ENCODE measurements around the gene DENND4A.
"Not testable (repeated sequence)": the region's sequence is repeated elsewhere in the genome, so short reads cannot be mapped to it uniquely, and the experiment has no call there.

Gene DENND4A

GRCh38 chr15:65818927-65819562 is 27.0 kb upstream of the DENND4A start:
- DNase-seq (ENCODE audit: low read depth), result peak; percentile 81

DNA sequence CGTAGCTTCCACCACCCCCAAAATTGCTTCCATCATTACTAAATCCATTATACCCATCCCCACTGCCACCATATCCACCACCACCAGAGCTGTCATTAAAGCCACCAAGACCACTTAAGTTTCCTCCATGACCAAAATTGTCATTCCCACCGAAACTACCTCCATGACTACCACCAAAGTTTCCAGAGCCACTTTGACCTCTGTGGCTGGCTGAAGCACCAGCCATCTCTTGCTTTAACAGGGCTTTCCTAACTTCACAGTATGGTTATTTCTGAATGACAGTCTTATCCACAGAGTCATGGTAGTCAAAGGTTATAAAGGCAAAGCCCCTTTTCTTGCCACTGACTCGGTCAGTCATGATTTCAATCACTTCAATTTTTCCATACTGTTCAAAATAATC is 24.3 kb upstream of the DENND4A start:
- TF ChIP-seq, protein P1, sequence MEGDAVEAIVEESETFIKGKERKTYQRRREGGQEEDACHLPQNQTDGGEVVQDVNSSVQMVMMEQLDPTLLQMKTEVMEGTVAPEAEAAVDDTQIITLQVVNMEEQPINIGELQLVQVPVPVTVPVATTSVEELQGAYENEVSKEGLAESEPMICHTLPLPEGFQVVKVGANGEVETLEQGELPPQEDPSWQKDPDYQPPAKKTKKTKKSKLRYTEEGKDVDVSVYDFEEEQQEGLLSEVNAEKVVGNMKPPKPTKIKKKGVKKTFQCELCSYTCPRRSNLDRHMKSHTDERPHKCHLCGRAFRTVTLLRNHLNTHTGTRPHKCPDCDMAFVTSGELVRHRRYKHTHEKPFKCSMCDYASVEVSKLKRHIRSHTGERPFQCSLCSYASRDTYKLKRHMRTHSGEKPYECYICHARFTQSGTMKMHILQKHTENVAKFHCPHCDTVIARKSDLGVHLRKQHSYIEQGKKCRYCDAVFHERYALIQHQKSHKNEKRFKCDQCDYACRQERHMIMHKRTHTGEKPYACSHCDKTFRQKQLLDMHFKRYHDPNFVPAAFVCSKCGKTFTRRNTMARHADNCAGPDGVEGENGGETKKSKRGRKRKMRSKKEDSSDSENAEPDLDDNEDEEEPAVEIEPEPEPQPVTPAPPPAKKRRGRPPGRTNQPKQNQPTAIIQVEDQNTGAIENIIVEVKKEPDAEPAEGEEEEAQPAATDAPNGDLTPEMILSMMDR (IDR thresholded peaks at IDR 0.05; ENCODE audit: low read depth, low read length, missing control alignments), result no peak
- DNase-seq (ENCODE audit: low read depth), result no peak
- no peak overlapping the region for H3K4me3 ChIP-seq (ENCODE audit: low read depth, low read length)

More at GRCh38 chr15:65818927-65819562, 27.0 kb upstream of the DENND4A start:
- TF ChIP-seq, protein P1 (IDR thresholded peaks at IDR 0.05; ENCODE audit: low read depth, low read length, missing control alignments), result no peak
- no peak overlapping the region for H3K4me3 ChIP-seq (ENCODE audit: low read depth, low read length)

- H3K4me3 ChIP-seq (ENCODE audit: low read depth, low read length); DNase-seq (ENCODE audit: low read depth): not testable (repeated sequence)
Measured at GRCh38 chr15:65816008-65816407, 23.9 kb upstream of the DENND4A start.

GRCh38 chr15:65814271-65814670 is 22.2 kb upstream of the DENND4A start:
- not testable (repeated sequence) for H3K4me3 ChIP-seq (ENCODE audit: low read depth, low read length); DNase-seq (ENCODE audit: low read depth)

DNA sequence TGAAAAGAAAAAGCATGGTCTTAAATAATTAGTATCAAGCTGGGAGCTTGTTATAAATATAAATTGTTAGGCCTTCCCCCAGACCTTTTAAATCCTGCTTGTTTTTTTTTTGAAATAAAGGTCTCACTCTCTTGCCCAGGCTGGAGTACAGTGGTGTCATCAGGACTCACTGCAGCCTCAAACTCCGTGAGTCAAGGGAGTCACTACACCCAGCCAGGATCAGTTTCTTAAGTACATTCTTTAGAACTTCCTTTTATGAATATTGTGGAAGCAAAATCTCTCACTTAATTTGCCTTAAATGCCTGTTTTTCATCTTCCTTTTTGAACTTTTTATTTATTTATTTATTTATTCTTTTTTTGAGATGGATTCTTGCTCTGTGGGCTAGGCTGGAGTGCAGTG is 20.8 kb upstream of the DENND4A start:
- TF ChIP-seq, protein P1 (IDR thresholded peaks at IDR 0.05; ENCODE audit: low read depth, low read length, missing control alignments), result no peak
- H3K4me3 ChIP-seq (ENCODE audit: low read depth, low read length), result no peak overlapping the region
- no peak for DNase-seq (ENCODE audit: low read depth)

DNA sequence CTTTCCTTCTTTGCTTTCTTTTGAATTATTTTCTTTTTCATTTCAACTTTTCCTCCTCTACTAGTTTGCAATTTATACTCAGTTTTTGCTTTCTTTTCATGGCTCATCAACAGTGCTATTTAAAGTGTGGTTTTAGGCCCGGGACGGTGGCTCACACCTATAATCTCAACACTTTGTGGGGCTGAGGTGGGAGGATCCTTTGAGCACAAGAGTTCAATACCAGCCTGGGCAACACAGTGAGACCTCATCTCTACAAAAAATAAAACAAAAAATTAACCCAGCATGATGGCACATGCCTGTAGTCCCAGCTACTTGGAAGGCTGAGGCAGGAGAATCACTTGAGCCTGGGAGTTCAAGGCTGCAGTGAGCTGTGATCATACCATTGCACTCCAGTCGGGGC is 20.4 kb upstream of the DENND4A start:
- TF ChIP-seq, protein P1 (IDR thresholded peaks at IDR 0.05; ENCODE audit: low read depth, low read length, missing control alignments), result no peak
- DNase-seq (ENCODE audit: low read depth), result no peak
- no peak overlapping the region for H3K4me3 ChIP-seq (ENCODE audit: low read depth, low read length)

DNA sequence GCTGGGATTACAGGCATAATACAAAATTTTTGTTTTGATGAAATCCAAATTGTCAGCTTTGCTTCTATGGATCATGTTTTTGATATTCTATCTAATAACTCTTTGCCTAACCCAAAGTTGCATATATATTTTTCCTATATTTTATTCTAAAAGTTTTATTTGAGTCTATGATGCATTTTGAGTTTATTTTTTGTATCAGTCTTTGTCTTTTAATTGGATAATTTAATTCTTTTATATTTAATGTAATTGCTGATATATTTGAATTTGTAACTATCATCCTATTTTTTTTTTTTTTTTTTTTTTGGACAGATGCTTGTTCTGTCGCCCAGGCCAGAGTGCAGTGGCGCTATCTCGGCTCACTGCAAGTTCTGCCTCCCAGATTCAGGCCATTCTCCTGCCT is 19.7 kb upstream of the DENND4A start:
- H3K4me3 ChIP-seq (ENCODE audit: low read depth, low read length), result no peak overlapping the region
- no peak for DNase-seq (ENCODE audit: low read depth)
- TF ChIP-seq, protein P1 (IDR thresholded peaks at IDR 0.05; ENCODE audit: low read depth, low read length, missing control alignments), result no peak

GRCh38 chr15:65811011-65811733 is 19.1 kb upstream of the DENND4A start:
- not testable (repeated sequence) for H3K4me3 ChIP-seq (ENCODE audit: low read depth, low read length)

More at GRCh38 chr15:65811011-65811733, 19.1 kb upstream of the DENND4A start:
- DNase-seq (ENCODE audit: low read depth), result not testable (repeated sequence)
